Gastrocnemius medialis (tissue), 4 donors: ENCODE measurements around the gene WDR64.

Experiments used
- POLR2A ChIP-seq, 2 donors: fragments of 450-650 bp; IDR thresholded peaks; one replicate each; pipeline ENCODE4 v1.6.1; 2017; ENCODE audit warnings: antibody characterized with exemption in 2 of 2, mild to moderate bottlenecking in 2 of 2, moderate library complexity in 2 of 2
- TF ChIP-seq, protein P1 (sequence below), 5 experiments: fragments of 450-650 bp in 3 of 5; fragments of 200-600 bp in 2 of 5; sonication (generic) in 2 of 5; IDR thresholded peaks in 4 of 5; conservative IDR thresholded peaks in 1 of 5; 1 replicate in 4 of 5; 2 replicates in 1 of 5; pipeline ENCODE4 v1.5.1; 2016 to 2019; ENCODE audit warnings: antibody characterized with exemption in 5 of 5, mild to moderate bottlenecking in 3 of 5, moderate library complexity in 3 of 5

DNA sequence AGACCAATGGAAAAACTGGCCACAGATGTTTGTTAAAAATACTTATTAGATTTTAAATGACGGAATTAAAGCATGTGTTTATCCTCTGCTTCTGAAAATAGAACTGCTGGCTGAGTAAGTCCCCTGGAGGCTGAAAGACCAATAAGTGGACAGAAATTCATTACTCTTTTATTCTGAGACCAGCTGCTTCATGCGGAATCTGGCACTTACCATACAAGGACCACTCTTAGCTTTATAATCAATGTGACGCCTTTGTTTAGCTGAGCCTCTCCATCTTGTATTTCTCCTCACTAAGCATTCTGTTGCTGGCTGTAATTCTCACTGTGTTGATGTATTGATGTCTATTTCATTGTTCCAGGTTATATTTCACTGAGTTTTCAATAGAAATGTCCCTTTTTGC, 189.6 kb downstream of the WDR64 start:
- TF ChIP-seq POLR2A (IDR thresholded peaks at IDR 0.05), result no peak
- TF ChIP-seq, protein P1, sequence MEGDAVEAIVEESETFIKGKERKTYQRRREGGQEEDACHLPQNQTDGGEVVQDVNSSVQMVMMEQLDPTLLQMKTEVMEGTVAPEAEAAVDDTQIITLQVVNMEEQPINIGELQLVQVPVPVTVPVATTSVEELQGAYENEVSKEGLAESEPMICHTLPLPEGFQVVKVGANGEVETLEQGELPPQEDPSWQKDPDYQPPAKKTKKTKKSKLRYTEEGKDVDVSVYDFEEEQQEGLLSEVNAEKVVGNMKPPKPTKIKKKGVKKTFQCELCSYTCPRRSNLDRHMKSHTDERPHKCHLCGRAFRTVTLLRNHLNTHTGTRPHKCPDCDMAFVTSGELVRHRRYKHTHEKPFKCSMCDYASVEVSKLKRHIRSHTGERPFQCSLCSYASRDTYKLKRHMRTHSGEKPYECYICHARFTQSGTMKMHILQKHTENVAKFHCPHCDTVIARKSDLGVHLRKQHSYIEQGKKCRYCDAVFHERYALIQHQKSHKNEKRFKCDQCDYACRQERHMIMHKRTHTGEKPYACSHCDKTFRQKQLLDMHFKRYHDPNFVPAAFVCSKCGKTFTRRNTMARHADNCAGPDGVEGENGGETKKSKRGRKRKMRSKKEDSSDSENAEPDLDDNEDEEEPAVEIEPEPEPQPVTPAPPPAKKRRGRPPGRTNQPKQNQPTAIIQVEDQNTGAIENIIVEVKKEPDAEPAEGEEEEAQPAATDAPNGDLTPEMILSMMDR (IDR thresholded peaks at IDR 0.05 in 4 of 5, conservative IDR thresholded peaks at IDR 0.05 in 1 of 5), result no peak
